MCF 10A (cell line): Measurements from ENCODE around the gene C1orf216. TPM values are rescaled to one million over a fixed set of nuclear protein-coding genes. Genes with fewer than 3 reads are reported as not detected.
"Not testable (repeated sequence)": the region's sequence is repeated elsewhere in the genome, so short reads cannot be mapped to it uniquely, and the experiment has no call there.

Experiments used
- BruUV-seq: library from RNA; stranded (reverse); fragments of 400-500 nt; replicated peaks from 2 replicates; lab custom pipeline; 2021; lab: Mats Ljungman, UMichigan
- CTCF ChIA-PET: fragments of 300-600 bp; sonication (Branson Sonifier 250); formaldehyde crosslinking; extraction: SDS; loops from one replicate; lab custom pipeline; 2021; ENCODE audit warnings: antibody characterized with exemption, inconsistent platforms; lab: Yijun Ruan, JAX
- POLR2A ChIA-PET: fragments of 300-600, 350-650 bp; sonication (Branson Sonifier 250); formaldehyde crosslinking; extraction: SDS; loops from one replicate; lab custom pipeline; 2020; ENCODE audit warnings: antibody characterized with exemption, inconsistent platforms; lab: Yijun Ruan, JAX
- DNase-seq: peaks from one replicate; pipeline ENCODE4 v3.0.0-alpha.2; 2018; ENCODE audit not compliant: unreplicated experiment
- H3K27ac Mint-ChIP-seq: one replicate; pipeline ENCODE4 v1.8.0; 2022; ENCODE audit warnings: mild to moderate bottlenecking, low read depth, mixed read lengths; ENCODE audit not compliant: unreplicated experiment
- H3K27me3 Mint-ChIP-seq: one replicate; pipeline ENCODE4 v1.8.0; 2022; ENCODE audit warnings: mixed read lengths; ENCODE audit not compliant: insufficient read depth, unreplicated experiment
- H3K36me3 Mint-ChIP-seq: one replicate; pipeline ENCODE4 v1.8.0; 2022; ENCODE audit warnings: mild to moderate bottlenecking, moderate library complexity, mixed read lengths; ENCODE audit not compliant: insufficient read depth, unreplicated experiment
- H3K4me1 Mint-ChIP-seq: one replicate; pipeline ENCODE4 v1.8.0; 2022; ENCODE audit warnings: mixed read lengths; ENCODE audit not compliant: insufficient read depth, unreplicated experiment
- H3K4me3 Mint-ChIP-seq: one replicate; pipeline ENCODE4 v1.8.0; 2022; ENCODE audit warnings: mild to moderate bottlenecking, moderate library complexity, mixed read lengths; ENCODE audit not compliant: unreplicated experiment
- H3K9me3 Mint-ChIP-seq: one replicate; pipeline ENCODE4 v1.8.0; 2022; ENCODE audit warnings: mixed read lengths; ENCODE audit not compliant: unreplicated experiment
- CTCF ChIP-seq: fragments of 200-600 bp; IDR thresholded peaks from one replicate; pipeline ENCODE4 v1.8.0; 2022; ENCODE audit warnings: antibody characterized with exemption, mild to moderate bottlenecking; ENCODE audit not compliant: unreplicated experiment
- intact Hi-C: fragments of 100-400 bp; cut with micrococcal nuclease; formaldehyde crosslinking; loops from 2 replicates; pipeline ENCODE4 v1.14.1; 2022
- total RNA-seq: library from RNA; stranded (reverse); gene quantifications from 2 replicates; pipeline ENCODE4 v1.2.3, GENCODE V29; 2022

The C1orf216 gene
- total RNA-seq, 1 experiment from 2014 or later, result 7.1 TPM

DNA sequence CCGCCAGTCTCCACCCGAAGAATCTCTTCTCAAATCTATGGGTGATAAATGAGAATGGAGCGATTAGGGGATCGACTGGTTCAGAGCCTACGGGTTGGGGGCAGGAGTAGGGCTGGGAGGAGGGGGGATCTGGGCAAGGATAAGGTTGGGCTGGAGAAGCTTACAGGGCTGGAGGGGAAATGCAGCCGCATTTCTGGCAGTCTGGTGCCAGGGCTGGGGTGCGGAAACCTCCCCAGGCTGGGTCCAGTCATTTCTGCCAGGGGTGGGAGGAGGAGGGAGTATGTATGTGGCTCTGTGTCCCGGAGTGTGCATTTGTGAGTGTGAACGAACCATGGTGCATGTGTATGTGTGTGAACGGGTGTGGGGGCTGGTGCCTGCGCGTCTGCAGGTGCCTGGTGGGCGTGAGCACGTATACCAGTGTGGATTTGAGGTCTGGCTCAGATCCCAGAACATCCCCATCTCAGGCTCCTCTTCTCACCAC lies 10.2 kb downstream of the C1orf216 start:
- ChIA-PET POLR2A (interaction anchor here (0.7 kb wide), 1 partner anchor 1521 kb away, joined by 3 read pairs; no protein-coding TSS in a partner anchor), CTCF (no interaction called here)
- no TSS peak for BruUV-seq
- Mint-ChIP-seq H3K9me3 (no peaks in the 10 kb centered on the region), H3K4me3 (peak overlapping the region; percentile 58), H3K4me1 (peaks cover 9% of the 10 kb centered on the region), H3K27me3 (peaks cover 27% of the 10 kb centered on the region), H3K27ac (no peak overlapping the region), H3K36me3 (no peaks in the 10 kb centered on the region)
- intact Hi-C loops, result no loop called here
- TF ChIP-seq CTCF, result no peak
- DNase-seq, result no peak

DNA sequence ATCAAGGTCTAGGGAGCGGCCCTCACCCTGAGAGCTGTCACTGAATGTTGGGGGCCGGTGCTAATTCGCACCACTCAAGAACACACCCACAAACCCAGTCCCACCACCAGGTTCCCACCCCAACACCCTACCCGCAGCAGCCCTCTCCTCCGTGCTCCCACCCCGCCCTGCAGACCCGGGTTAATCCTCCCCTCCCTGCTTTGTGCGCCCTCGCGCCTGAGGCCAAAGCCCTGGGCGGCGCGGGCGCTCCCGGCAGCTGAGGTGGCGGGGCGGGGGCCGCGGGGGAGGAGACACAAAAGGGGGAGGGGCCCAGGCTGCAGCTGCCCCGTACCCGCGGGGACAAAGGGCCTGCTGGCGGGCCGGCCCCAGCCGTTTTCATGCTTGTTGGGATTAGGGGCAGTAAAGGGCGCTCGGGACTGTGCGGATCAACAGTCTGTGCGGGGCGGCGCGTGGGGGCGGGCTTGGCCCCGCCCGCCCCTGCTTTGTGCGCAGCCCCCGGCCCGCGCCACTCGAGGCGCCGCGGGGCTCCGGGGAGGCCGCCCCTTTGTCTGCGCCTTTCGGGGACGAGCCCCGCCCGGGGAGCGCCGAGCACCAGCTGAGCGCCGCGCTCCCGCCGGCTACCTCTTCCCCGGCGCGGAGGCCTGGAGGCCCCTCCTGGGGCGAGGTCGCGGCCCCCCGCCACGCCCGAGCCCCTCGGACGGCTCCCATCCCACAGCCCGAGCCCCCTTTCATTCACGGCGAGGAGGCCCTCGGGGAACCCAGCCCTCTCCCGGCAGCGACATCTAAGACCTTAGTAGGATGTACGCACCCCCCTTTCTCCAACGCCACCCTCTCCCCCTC lies 10.9 kb downstream of the C1orf216 start:
- DNase-seq, result no peak
- H3K9me3 Mint-ChIP-seq, result no peaks in the 10 kb centered on the region
- ChIA-PET POLR2A (no interaction called here), CTCF (interaction anchor here (1.4 to 1.6 kb wide), 2 partner anchors 9 to 257 kb away, joined by 3 to 5 read pairs; no protein-coding TSS in a partner anchor)
- no peaks in the 10 kb centered on the region for H3K36me3 Mint-ChIP-seq
- peak overlapping the region; percentile 58 for H3K4me3 Mint-ChIP-seq
- H3K27me3 Mint-ChIP-seq, result peaks cover 32% of the 10 kb centered on the region
- intact Hi-C loops, result no loop called here
- peaks cover 9% of the 10 kb centered on the region for H3K4me1 Mint-ChIP-seq
- no peak for TF ChIP-seq CTCF
- H3K27ac Mint-ChIP-seq, result no peak overlapping the region
- no TSS peak for BruUV-seq

GRCh38 chr1:35706846-35707600 lies 11.7 kb downstream of the C1orf216 start:
- Mint-ChIP-seq H3K36me3 (no peaks in the 10 kb centered on the region), H3K4me3 (peak overlapping the region; percentile 58), H3K27me3 (peaks cover 40% of the 10 kb centered on the region), H3K4me1 (peaks cover 9% of the 10 kb centered on the region), H3K9me3 (no peaks in the 10 kb centered on the region), H3K27ac (no peak overlapping the region)
- CTCF ChIA-PET, result interaction anchor here (1.4 to 1.6 kb wide), 2 partner anchors 9 to 256 kb away, joined by 3 to 5 read pairs; no protein-coding TSS in a partner anchor
- no TSS peak for BruUV-seq
- TF ChIP-seq CTCF, result no peak
- no peak for DNase-seq
- POLR2A ChIA-PET, result no interaction called here
- intact Hi-C loops, result no loop called here

DNA sequence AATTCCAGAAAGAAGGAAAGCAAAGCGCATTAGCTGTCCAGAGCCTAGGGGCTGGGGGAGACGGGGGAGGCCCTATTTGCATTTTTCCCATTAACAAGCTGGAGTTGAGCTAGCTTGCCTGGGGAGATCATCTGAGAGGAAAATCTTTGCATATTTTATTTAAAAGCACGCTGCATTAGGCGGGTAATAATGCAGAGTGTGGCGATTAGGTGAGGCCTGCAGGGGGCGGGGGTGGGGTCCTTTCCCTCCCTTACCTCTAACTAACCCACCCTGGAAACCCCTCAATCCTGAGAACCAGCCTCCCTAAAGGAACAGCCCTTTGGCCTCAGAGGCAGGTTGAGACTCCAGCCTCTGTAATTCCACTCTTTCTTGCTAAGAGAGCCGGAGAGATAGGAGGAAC lies 16.2 kb downstream of the C1orf216 start:
- Mint-ChIP-seq H3K27ac (no peak overlapping the region), H3K4me3 (no peak overlapping the region), H3K9me3 (no peaks in the 10 kb centered on the region), H3K4me1 (no peaks in the 10 kb centered on the region), H3K27me3 (peaks cover 83% of the 10 kb centered on the region), H3K36me3 (peaks cover 6% of the 10 kb centered on the region)
- no peak for DNase-seq
- ChIA-PET CTCF (interaction anchor here (0.7 to 4.0 kb wide), 6 partner anchors 13 to 141 kb away, joined by 3 to 25 read pairs (median 4); partner anchors contain the start of gene CLSPN), POLR2A (no interaction called here)
- no TSS peak for BruUV-seq
- no peak for TF ChIP-seq CTCF
- intact Hi-C loops, result no loop called here

- DNase-seq, H3K4me3 Mint-ChIP-seq, H3K36me3 Mint-ChIP-seq, intact Hi-C loops, BruUV-seq, POLR2A ChIA-PET, H3K4me1 Mint-ChIP-seq, H3K27ac Mint-ChIP-seq, H3K9me3 Mint-ChIP-seq: not testable (repeated sequence)
- CTCF ChIA-PET, result interaction anchor here (0.7 to 4.0 kb wide), 2 partner anchors 16 to 27 kb away, joined by 4 to 20 read pairs; no protein-coding TSS in a partner anchor
- H3K27me3 Mint-ChIP-seq, result peaks cover 85% of the 10 kb centered on the region
Measured at GRCh38 chr1:35699152-35699551, 19.5 kb downstream of the C1orf216 start.
